Liver (tissue), 3 donors: Measurements from ENCODE around the gene KRT36.

Experiments
- SP1 ChIP-seq: IDR thresholded peaks from 2 replicates; pipeline ENCODE4 v1.6.1; 2018; ENCODE audit warnings: antibody characterized with exemption, mild to moderate bottlenecking
- TF ChIP-seq, protein P1 (sequence below): fragments of 150-350 bp; IDR thresholded peaks from 2 replicates; pipeline ENCODE4 v1.5.1; 2017; ENCODE audit warnings: improper control_type of control experiment, low read depth, low read length; ENCODE audit not compliant: missing input control
- TF ChIP-seq, protein P2 (sequence below): IDR thresholded peaks from 2 replicates; pipeline ENCODE4 v1.6.1; 2016; ENCODE audit warnings: antibody characterized with exemption
- donor health status: healthy.
- donor health status: healthy.

- TF ChIP-seq, protein P1, sequence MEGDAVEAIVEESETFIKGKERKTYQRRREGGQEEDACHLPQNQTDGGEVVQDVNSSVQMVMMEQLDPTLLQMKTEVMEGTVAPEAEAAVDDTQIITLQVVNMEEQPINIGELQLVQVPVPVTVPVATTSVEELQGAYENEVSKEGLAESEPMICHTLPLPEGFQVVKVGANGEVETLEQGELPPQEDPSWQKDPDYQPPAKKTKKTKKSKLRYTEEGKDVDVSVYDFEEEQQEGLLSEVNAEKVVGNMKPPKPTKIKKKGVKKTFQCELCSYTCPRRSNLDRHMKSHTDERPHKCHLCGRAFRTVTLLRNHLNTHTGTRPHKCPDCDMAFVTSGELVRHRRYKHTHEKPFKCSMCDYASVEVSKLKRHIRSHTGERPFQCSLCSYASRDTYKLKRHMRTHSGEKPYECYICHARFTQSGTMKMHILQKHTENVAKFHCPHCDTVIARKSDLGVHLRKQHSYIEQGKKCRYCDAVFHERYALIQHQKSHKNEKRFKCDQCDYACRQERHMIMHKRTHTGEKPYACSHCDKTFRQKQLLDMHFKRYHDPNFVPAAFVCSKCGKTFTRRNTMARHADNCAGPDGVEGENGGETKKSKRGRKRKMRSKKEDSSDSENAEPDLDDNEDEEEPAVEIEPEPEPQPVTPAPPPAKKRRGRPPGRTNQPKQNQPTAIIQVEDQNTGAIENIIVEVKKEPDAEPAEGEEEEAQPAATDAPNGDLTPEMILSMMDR, result no peak
- TF ChIP-seq, protein P2, sequence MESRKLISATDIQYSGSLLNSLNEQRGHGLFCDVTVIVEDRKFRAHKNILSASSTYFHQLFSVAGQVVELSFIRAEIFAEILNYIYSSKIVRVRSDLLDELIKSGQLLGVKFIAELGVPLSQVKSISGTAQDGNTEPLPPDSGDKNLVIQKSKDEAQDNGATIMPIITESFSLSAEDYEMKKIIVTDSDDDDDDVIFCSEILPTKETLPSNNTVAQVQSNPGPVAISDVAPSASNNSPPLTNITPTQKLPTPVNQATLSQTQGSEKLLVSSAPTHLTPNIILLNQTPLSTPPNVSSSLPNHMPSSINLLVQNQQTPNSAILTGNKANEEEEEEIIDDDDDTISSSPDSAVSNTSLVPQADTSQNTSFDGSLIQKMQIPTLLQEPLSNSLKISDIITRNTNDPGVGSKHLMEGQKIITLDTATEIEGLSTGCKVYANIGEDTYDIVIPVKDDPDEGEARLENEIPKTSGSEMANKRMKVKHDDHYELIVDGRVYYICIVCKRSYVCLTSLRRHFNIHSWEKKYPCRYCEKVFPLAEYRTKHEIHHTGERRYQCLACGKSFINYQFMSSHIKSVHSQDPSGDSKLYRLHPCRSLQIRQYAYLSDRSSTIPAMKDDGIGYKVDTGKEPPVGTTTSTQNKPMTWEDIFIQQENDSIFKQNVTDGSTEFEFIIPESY, result no peak
- no peak for TF ChIP-seq SP1
These were observed 2.7 kb downstream of the KRT36 start for GRCh38 chr17:41486809-41487530.
